Immature natural killer cell (primary cell): ENCODE data around the gene CDH16. TPM values are rescaled to one million over a fixed set of nuclear protein-coding genes. Genes with fewer than 3 reads are reported as not detected.
A peak's percentile ranks its signal among the peaks of the same experiment; 100 is the strongest.
"Not testable (repeated sequence)": the region's sequence is repeated elsewhere in the genome, so short reads cannot be mapped to it uniquely, and the experiment has no call there.

ENCODE experiments used
- DNase-seq, 3 donors: peaks; one replicate each; pipeline ENCODE4 v3.0.0; 2022; ENCODE audit warnings: mixed read lengths in 1 of 3
- H3K27ac Mint-ChIP-seq, 6 donors: one replicate each; pipeline ENCODE4 v1.8.0; 2020; ENCODE audit warnings: mixed read lengths in 6 of 6, mild to moderate bottlenecking in 5 of 6, inconsistent platforms in 4 of 6, moderate library complexity in 3 of 6
- H3K27me3 Mint-ChIP-seq, 3 donors: one replicate each; pipeline ENCODE4 v1.8.0; 2020 to 2021; ENCODE audit warnings: low read depth in 3 of 3, mild to moderate bottlenecking in 3 of 3, mixed read lengths in 3 of 3, moderate library complexity in 3 of 3, inconsistent platforms in 1 of 3
- H3K36me3 Mint-ChIP-seq, 3 donors: one replicate each; pipeline ENCODE4 v1.8.0; 2020; ENCODE audit warnings: mixed read lengths in 3 of 3, inconsistent platforms in 2 of 3, mild to moderate bottlenecking in 2 of 3
- H3K4me1 Mint-ChIP-seq, 2 donors: one replicate each; pipeline ENCODE4 v1.8.0; 2020; ENCODE audit warnings: inconsistent platforms in 2 of 2, mild to moderate bottlenecking in 2 of 2, mixed read lengths in 2 of 2, moderate library complexity in 1 of 2
- H3K4me3 Mint-ChIP-seq, 5 donors: one replicate each; pipeline ENCODE4 v1.8.0; 2020; ENCODE audit warnings: mild to moderate bottlenecking in 5 of 5, mixed read lengths in 5 of 5, inconsistent platforms in 3 of 5, moderate library complexity in 3 of 5
- H3K9me3 Mint-ChIP-seq, 6 donors: one replicate each; pipeline ENCODE4 v1.8.0; 2020; ENCODE audit warnings: mild to moderate bottlenecking in 6 of 6, mixed read lengths in 6 of 6, inconsistent platforms in 4 of 6, moderate library complexity in 3 of 6
- polyA plus RNA-seq, 3 donors: library from polyadenylated mRNA; unstranded; fragments of 300-500 nt; fragmentation: Illumina TruSeq; gene quantifications; one replicate each; pipeline ENCODE4 v1.2.3, GENCODE V29; 2021

Gene CDH16
- polyA plus RNA-seq, 3 donors from 2014 or later = not detected

DNA sequence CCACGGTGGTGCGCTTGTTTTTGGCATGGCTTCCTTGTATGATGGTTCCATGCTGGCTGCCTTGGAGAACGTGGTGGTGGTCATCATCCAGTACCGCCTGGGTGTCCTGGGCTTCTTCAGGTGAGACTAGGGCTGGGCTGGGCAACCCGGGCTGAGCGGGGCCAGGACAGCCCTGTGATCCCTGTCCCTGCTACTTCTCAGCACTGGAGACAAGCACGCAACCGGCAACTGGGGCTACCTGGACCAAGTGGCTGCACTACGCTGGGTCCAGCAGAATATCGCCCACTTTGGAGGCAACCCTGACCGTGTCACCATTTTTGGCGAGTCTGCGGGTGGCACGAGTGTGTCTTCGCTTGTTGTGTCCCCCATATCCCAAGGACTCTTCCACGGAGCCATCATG, 21.6 kb upstream of the CDH16 start:
- no peak overlapping the region for H3K27ac Mint-ChIP-seq
- no peaks in the 10 kb centered on the region for H3K9me3 Mint-ChIP-seq
- H3K36me3 Mint-ChIP-seq = peaks cover 0 to 23% (median 4%) of the 10 kb centered on the region in 3 donors
- peaks cover 18 to 23% of the 10 kb centered on the region in 2 donors for H3K4me1 Mint-ChIP-seq
- no peak overlapping the region for H3K4me3 Mint-ChIP-seq
- H3K27me3 Mint-ChIP-seq = peaks cover 0 to 3% (median 0%) of the 10 kb centered on the region in 3 donors
- DNase-seq = no peak

DNA sequence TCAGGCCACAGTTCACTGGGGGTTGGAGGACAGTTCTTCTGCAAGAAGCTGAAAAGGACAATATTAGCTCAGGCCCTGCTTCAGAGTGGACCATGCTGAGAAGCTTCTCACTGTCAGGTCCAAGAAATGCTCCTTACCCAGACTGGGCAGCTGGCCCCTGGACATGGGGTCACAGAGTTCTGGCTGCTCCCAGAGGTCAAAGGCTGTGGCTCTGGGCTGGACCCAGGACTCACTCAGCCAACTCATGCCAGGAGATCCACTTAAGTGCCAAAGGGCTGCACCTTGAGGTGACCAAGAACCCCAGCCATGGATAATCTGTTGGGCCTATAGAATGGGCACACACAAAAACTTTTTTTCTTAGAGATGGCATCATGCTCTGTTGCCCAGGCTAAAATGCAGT, 20.7 kb upstream of the CDH16 start:
- Mint-ChIP-seq H3K27me3 (peaks cover under 1 to 9% (median 7%) of the 10 kb centered on the region in 3 donors), H3K4me1 (peaks cover 27 to 30% of the 10 kb centered on the region in 2 donors), H3K9me3 (no peaks in the 10 kb centered on the region), H3K27ac (no peak overlapping the region), H3K4me3 (no peak overlapping the region), H3K36me3 (peaks cover 0 to 23% (median 4%) of the 10 kb centered on the region in 3 donors)
- no peak for DNase-seq

DNA sequence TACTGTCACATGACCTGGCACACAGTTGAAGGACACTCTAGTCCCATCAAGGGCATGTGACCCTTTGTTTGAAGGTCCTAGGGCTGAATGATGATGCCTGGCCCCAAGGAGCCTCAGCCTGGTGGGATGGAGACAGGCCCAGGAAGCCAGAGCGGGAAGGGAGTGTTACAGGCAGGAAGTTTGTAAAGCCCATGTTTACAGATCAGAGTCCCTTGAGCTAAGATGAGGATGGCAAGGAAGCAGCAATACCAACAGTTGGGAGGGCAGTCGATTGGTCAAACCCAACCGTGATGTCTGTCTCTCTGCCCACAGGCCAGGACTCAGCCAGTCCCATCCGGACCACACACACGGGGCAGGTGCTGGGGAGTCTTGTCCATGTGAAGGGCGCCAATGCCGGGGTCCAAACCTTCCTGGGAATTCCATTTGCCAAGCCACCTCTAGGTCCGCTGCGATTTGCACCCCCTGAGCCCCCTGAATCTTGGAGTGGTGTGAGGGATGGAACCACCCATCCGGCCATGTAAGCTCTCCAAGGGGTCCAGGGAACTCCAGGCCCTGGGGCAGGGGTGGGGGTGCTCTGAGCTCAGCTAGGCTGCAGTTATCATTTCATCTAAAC, 19.1 kb upstream of the CDH16 start:
- Mint-ChIP-seq H3K27ac (peak overlapping the region in 4 of 6 donors; percentile 22 to 74 (median 52)), H3K4me1 (peaks cover 42 to 45% of the 10 kb centered on the region in 2 donors), H3K4me3 (peak overlapping the region in 2 of 5 donors; percentile 3 to 51), H3K36me3 (peaks cover 4 to 20% (median 8%) of the 10 kb centered on the region in 3 donors), H3K27me3 (peaks cover 8 to 20% (median 17%) of the 10 kb centered on the region in 3 donors), H3K9me3 (no peaks in the 10 kb centered on the region)
- DNase-seq = no peak

DNA sequence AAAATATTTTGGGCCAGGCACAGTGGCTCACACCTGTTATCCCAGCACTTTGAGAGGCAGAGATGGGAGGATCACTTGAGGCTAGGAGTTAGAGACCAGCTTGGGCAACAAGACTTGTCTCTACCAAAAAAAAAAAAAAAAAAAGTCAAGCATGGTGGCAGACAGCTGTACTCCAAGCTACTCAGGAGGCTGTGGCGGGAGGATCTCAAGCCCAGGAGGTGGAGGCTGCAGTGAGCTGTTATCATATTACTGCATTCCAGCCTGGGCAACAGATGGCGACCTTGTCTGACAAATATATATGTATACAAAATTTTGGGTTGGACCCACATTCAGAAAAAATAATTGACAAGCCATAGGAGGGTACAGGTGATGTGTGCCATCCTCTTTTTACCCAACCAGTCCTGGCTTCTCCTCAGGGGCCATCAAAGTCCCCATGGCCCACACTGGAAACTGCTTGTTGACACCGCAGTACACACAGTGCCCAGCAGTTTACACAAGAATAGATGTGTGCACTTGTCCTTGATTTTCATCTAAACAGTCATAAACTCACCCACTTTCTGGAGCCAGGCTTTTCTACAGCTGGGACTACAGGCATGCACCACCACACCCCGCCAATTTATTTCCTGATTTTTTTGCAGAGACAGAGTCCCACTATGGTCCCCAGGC, 18.3 kb upstream of the CDH16 start:
- Mint-ChIP-seq H3K27ac (peak overlapping the region in 5 of 6 donors; percentile 44 to 77 (median 58)), H3K36me3 (peaks cover 0 to 15% (median 8%) of the 10 kb centered on the region in 3 donors), H3K4me1 (peaks cover 50 to 52% of the 10 kb centered on the region in 2 donors), H3K27me3 (peaks cover 9 to 19% (median 17%) of the 10 kb centered on the region in 3 donors), H3K4me3 (peak overlapping the region; percentile 33 to 96 (median 39)), H3K9me3 (no peaks in the 10 kb centered on the region)
- DNase-seq = no peak

DNA sequence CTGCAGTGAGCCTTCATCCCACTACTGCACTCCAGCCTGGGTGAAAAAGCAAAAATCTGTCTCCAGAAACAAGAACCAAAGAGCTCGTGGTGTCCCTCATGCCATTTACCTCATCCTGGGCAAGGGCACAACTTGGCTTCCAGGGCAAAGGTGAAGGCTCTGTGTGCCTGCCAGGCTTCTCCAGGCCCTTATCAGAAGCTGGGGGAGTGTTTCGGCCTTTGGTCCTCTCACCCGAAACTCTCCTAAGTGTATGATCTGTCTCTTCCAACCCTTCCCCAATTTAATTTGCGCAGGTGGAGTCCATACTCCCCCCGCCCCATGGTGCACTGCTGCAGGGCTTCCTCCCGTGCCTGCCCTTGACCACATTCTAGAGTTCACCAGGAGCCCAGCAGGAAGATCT, 17.8 kb upstream of the CDH16 start:
- DNase-seq = no peak
- Mint-ChIP-seq H3K9me3 (no peaks in the 10 kb centered on the region), H3K36me3 (peaks cover 0 to 9% (median 8%) of the 10 kb centered on the region in 3 donors), H3K27me3 (peaks cover 9 to 19% (median 17%) of the 10 kb centered on the region in 3 donors), H3K4me1 (peaks cover 52 to 56% of the 10 kb centered on the region in 2 donors), H3K27ac (peak overlapping the region; percentile 27 to 77 (median 60)), H3K4me3 (peak overlapping the region; percentile 30 to 98 (median 39))

DNA sequence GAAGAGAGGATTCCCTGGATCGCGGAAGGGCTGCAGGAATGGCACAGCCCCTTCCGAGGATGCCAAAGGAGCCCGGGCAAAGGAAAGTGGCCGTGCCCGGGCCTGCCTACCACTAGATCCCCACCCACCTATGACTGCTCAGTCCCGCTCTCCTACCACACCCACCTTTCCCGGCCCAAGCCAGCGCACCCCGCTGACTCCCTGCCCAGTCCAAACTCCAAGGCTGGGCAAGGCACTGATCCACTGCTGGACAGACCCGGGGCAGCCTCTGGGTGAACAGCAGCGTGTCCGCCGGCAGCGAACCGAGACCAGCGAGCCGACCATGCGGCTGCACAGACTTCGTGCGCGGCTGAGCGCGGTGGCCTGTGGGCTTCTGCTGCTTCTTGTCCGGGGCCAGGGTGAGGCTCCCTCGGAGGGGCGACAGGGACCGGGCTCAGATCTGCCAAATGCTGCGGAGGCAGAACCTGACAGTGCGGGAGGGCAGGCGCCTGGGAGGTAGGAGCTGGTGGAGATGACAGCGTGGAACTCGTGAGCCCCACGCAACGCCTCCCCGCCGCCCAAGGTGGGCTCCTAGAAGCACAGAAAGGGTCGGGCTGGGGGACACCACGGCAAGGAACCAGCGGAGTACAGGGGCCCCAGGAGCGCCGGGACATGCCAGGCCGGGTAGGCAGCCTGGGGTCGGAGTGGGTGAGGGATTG, 16.8 kb upstream of the CDH16 start, which contains the start of gene CES2:
Gene CES2, plus strand, starts transcription at position 203 of the 698 bp plus-strand sequence. Its CDS starts 120 bp downstream, at position 323.
- Mint-ChIP-seq H3K9me3 (no peaks in the 10 kb centered on the region), H3K4me1 (peaks cover 52 to 56% of the 10 kb centered on the region in 2 donors), H3K27me3 (peaks cover 9 to 19% (median 17%) of the 10 kb centered on the region in 3 donors), H3K36me3 (peaks cover 0 to 8% (median 4%) of the 10 kb centered on the region in 3 donors), H3K27ac (peak within 1 kb of the TSS; percentile 96 to 98 (median 98)), H3K4me3 (peak within 1 kb of the TSS; percentile 96 to 98 (median 97))
- DNase-seq = no peak

DNA sequence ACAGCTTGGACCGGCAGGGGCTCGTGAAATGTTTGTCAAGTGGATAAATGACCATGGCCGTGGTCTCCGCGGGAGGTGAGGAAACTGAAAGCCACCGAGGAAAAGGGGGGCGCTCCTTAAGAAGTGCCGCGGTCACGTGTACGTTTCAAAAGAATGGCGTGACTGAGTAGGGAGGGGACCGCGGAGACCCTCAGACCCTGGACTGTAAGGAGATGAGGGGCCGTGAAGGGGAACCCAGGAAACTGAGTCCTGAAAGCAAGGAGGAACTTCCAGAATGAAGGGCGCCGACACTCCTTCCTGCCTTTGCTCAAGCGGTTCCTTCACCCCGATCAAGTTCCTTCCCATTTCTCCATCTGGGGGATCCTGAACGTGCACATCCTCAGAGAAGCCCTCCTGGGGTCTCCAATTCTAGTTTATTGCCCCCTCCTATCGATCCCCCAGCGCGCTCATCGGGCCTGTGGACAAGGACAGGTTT, 16.2 kb upstream of the CDH16 start:
- H3K27me3 Mint-ChIP-seq = peaks cover 9 to 19% (median 17%) of the 10 kb centered on the region in 3 donors
- peak overlapping the region; percentile 96 to 98 (median 97) for H3K4me3 Mint-ChIP-seq
- not testable (repeated sequence) for H3K9me3 Mint-ChIP-seq, H3K36me3 Mint-ChIP-seq, DNase-seq
- peak overlapping the region; percentile 96 to 98 (median 98) for H3K27ac Mint-ChIP-seq
- peaks cover 52 to 56% of the 10 kb centered on the region in 2 donors for H3K4me1 Mint-ChIP-seq

DNA sequence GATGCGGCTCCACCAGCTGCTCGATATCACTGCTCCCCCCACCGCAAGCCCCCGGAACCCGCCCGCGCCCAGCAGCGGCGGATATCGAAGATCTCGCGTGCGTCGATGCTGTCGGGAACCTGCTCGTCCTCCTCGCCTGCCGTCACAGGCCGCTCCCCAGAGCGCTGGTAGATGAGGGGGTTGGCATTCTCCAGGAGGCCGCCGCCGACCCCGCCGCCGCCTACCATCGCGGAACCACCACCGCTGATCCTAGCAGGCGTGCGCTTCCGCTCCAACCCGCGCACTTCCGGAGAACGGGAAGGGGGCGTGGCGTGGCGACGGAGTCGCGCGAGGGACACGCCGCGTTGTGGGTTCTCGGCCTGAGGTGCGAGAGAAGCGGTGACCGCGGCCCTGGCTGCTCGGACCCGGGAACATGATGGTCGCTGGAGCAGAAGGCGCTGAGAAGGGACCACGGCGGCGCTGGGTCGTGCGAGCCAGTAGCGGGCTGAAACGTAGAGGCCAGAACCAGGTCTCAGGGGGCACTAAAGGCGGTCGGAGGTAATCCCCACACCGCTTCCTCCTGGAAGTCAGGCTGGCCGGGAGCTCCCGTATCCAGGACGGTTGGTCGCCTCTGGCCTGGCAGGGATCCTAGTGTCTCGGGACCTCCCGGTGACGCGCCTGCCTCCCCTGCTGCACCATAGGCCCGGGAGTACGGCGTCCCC, 15.6 kb upstream of the CDH16 start, which contains the start of gene CIAO2B:
Gene CIAO2B, minus strand, starts transcription at position 265 of the 701 bp plus-strand sequence. Its CDS starts 38 bp downstream, at position 227.
- H3K4me3 Mint-ChIP-seq = peak within 1 kb of the TSS; percentile 96 to 98 (median 97)
- H3K36me3 Mint-ChIP-seq = peaks cover 0 to 8% (median 0%) of the 10 kb centered on the region in 3 donors
- H3K9me3 Mint-ChIP-seq = no peaks in the 10 kb centered on the region
- peak within 1 kb of the TSS; percentile 96 to 98 (median 98) for H3K27ac Mint-ChIP-seq
- H3K27me3 Mint-ChIP-seq = peaks cover 9 to 19% (median 17%) of the 10 kb centered on the region in 3 donors
- peaks cover 56% of the 10 kb centered on the region in 2 donors for H3K4me1 Mint-ChIP-seq
- peak; percentile 88 to 92 (median 90) for DNase-seq

DNA sequence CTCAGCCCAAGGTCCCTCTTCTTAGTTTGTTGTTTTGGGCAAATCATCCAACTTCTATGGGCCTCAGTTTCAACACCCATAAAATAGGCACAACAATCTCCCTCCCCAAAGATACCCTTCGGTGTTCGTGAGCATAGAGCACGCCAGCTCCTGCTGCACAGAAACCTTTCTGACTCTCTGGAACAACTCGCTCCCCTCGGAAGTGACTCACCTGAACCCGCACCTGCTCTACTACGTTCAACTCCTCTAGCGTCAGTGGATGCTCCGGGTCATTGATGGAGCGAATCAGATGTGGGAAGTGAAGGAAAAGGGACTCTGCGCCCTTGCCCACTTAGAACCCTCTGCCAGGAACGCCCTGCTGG, 15.1 kb upstream of the CDH16 start:
- DNase-seq = no peak
- H3K27me3 Mint-ChIP-seq = peaks cover 9 to 19% (median 17%) of the 10 kb centered on the region in 3 donors
- H3K27ac Mint-ChIP-seq = peak overlapping the region; percentile 96 to 98 (median 98)
- peaks cover 0 to 8% (median 0%) of the 10 kb centered on the region in 3 donors for H3K36me3 Mint-ChIP-seq
- peaks cover 56% of the 10 kb centered on the region in 2 donors for H3K4me1 Mint-ChIP-seq
- H3K9me3 Mint-ChIP-seq = no peaks in the 10 kb centered on the region
- H3K4me3 Mint-ChIP-seq = peak overlapping the region; percentile 96 to 98 (median 97)

DNA sequence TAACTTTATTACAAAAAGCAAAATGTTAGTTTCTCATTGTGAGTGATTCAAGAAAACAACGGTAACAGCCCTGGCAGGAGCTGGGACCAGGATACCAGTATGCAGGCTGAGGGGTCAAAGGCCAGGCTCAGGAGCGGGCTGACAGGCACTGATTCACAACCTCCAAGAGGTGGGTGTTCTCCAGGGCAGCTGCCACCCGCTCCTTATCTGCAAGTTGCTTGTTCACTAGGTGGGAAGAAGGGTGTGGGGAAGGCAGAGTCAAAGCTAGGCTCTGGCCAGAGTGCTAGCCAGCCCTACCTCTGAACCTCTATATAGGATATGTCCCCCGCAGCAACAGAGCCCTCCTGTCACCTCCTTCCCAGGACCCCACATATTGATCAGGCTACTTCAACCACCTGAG, 13.4 kb upstream of the CDH16 start:
- H3K27ac Mint-ChIP-seq = peak overlapping the region; percentile 72 to 98 (median 98)
- H3K4me3 Mint-ChIP-seq = peak overlapping the region; percentile 96 to 98 (median 97)
- H3K27me3 Mint-ChIP-seq = peaks cover 9 to 19% (median 19%) of the 10 kb centered on the region in 3 donors
- no peak for DNase-seq
- peaks cover 0 to 8% (median 0%) of the 10 kb centered on the region in 3 donors for H3K36me3 Mint-ChIP-seq
- H3K9me3 Mint-ChIP-seq = no peaks in the 10 kb centered on the region
- peaks cover 48 to 49% of the 10 kb centered on the region in 2 donors for H3K4me1 Mint-ChIP-seq

DNA sequence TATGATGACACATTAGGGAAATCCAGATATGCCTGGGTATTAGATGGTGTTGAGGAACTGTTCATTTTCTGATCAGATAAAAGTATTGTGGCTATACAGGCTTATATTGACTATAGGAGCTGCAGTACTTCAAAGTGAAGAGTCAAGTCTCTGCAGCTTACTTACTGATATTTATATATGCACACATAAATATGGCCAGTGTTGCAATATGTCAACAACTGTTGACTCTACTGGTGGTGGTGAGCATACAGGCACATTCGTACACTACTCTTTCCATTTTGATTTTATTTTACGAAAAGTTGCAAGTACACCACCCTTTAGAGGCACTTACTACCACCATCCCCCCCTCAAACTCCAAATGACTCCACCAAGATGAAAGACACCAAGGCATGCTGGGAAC, 13.0 kb upstream of the CDH16 start:
- Mint-ChIP-seq H3K36me3 (peaks cover 0 to 8% (median 0%) of the 10 kb centered on the region in 3 donors), H3K27me3 (peaks cover 9 to 19% (median 19%) of the 10 kb centered on the region in 3 donors), H3K9me3 (no peaks in the 10 kb centered on the region), H3K4me1 (peaks cover 45% of the 10 kb centered on the region in 2 donors), H3K27ac (peak overlapping the region in 3 of 6 donors; percentile 68 to 97 (median 72)), H3K4me3 (peak overlapping the region in 1 of 5 donors; percentile 98)
- DNase-seq = no peak

DNA sequence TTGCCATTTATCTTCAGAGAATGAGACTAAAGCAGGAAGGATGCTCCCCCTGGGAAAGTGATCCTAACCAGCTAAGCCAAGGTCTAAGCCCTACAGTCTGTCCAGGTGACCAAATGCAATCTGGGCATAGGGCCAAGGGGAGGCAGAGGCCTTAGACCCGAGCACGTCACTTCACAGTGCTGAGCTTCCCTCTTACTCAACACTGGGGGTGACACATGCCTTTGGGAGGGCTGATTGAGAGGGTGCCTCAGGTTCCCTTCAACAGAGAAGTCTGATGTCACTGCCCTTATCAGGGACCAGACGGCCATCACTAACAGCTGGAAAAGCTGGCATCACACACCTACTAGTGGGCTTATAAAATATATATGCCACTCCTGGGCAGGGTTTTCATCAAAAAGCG, 11.5 kb upstream of the CDH16 start:
- peaks cover 37% of the 10 kb centered on the region in 2 donors for H3K4me1 Mint-ChIP-seq
- H3K27me3 Mint-ChIP-seq = peaks cover 11 to 24% (median 19%) of the 10 kb centered on the region in 3 donors
- no peaks in the 10 kb centered on the region for H3K9me3 Mint-ChIP-seq
- DNase-seq = no peak
- H3K27ac Mint-ChIP-seq = no peak overlapping the region
- H3K4me3 Mint-ChIP-seq = no peak overlapping the region
- H3K36me3 Mint-ChIP-seq = peaks cover 0 to 8% (median 0%) of the 10 kb centered on the region in 3 donors
